GM23338 (cell line): Measurements from ENCODE around the gene MARK3. TPM values are rescaled to one million over a fixed set of nuclear protein-coding genes. Genes with fewer than 3 reads are reported as not detected.
A peak's percentile ranks its signal among the peaks of the same experiment; 100 is the strongest.

Experiments
- ATAC-seq: fragments of 200-7000 bp; cut with Tn5 transposase; 3 replicates; pipeline ENCODE4 v1.9.1; 2020
- DNase-seq: peaks from one replicate; pipeline ENCODE4 v3.0.0-alpha.2; 2015; ENCODE audit warnings: low spot score
- H2AFZ ChIP-seq: fragments of 200-600 bp; sonication (generic); 2 replicates; pipeline ENCODE4 v1.8.0; 2016; ENCODE audit warnings: antibody characterized with exemption, mild to moderate bottlenecking, moderate library complexity
- H3F3A ChIP-seq: fragments of 200-600 bp; sonication (generic); replicated peaks from 2 replicates; pipeline ENCODE4 v1.8.0; 2017; ENCODE audit warnings: antibody characterized with exemption, mixed run types, low read depth
- H3K27ac ChIP-seq: fragments of 200-600 bp; sonication (generic); 2 replicates; pipeline ENCODE4 v1.6.1; 2016; ENCODE audit warnings: low read depth
- H3K27me3 ChIP-seq: fragments of 200-600 bp; sonication (generic); 2 replicates; pipeline ENCODE4 v1.8.0; 2016; ENCODE audit warnings: mild to moderate bottlenecking, mixed run types, moderate library complexity; ENCODE audit not compliant: insufficient read depth
- H3K36me3 ChIP-seq: fragments of 200-600 bp; sonication (generic); 2 replicates; pipeline ENCODE4 v1.8.0; 2016; ENCODE audit warnings: mild to moderate bottlenecking; ENCODE audit not compliant: insufficient read depth
- H3K4me1 ChIP-seq: fragments of 200-600 bp; sonication (generic); 2 replicates; pipeline ENCODE4 v1.8.0; 2016; ENCODE audit warnings: mild to moderate bottlenecking, moderate library complexity; ENCODE audit not compliant: insufficient read depth
- H3K4me2 ChIP-seq: fragments of 200-600 bp; sonication (generic); 2 replicates; pipeline ENCODE4 v1.7.1; 2017; ENCODE audit warnings: mixed run types
- H3K4me3 ChIP-seq: fragments of 200-600 bp; sonication (generic); 2 replicates; pipeline ENCODE4 v1.6.1; 2016; ENCODE audit warnings: mixed run types
- H3K79me2 ChIP-seq: fragments of 200-600 bp; sonication (generic); replicated peaks from 2 replicates; pipeline ENCODE4 v1.8.0; 2017; ENCODE audit warnings: mild to moderate bottlenecking; ENCODE audit not compliant: insufficient read depth
- H3K9me2 ChIP-seq: fragments of 200-600 bp; sonication (generic); 2 replicates; pipeline ENCODE4 v1.8.0; 2017; ENCODE audit not compliant: insufficient read depth
- H4K20me1 ChIP-seq: fragments of 200-600 bp; sonication (generic); replicated peaks from 2 replicates; pipeline ENCODE4 v1.8.0; 2017; ENCODE audit warnings: mild to moderate bottlenecking; ENCODE audit not compliant: insufficient read depth
- H3K27ac Mint-ChIP-seq: 2 replicates; pipeline ENCODE4 v1.8.0; 2020; ENCODE audit warnings: inconsistent platforms, mild to moderate bottlenecking, moderate library complexity, mixed read lengths
- H3K27me3 Mint-ChIP-seq: 3 replicates; pipeline ENCODE4 v1.8.0; 2022; ENCODE audit warnings: low read depth, mild to moderate bottlenecking, moderate library complexity, mixed read lengths, inconsistent platforms; ENCODE audit not compliant: insufficient read depth, poor library complexity
- H3K36me3 Mint-ChIP-seq: 3 replicates; pipeline ENCODE4 v1.8.0; 2021; ENCODE audit warnings: low read depth, mild to moderate bottlenecking, inconsistent platforms, moderate library complexity, mixed read lengths
- H3K4me1 Mint-ChIP-seq: 3 replicates; pipeline ENCODE4 v1.8.0; 2020; ENCODE audit warnings: mild to moderate bottlenecking, inconsistent platforms, mixed read lengths
- H3K4me3 Mint-ChIP-seq: 3 replicates; pipeline ENCODE4 v1.8.0; 2021; ENCODE audit warnings: moderate library complexity, mild to moderate bottlenecking, inconsistent platforms, mixed read lengths
- H3K9me3 Mint-ChIP-seq: 3 replicates; pipeline ENCODE4 v1.8.0; 2020; ENCODE audit warnings: moderate library complexity, mild to moderate bottlenecking, inconsistent platforms, mixed read lengths
- CREB1 ChIP-seq: fragments of 250-450 bp; sonication (Bioruptor Pico); IDR thresholded peaks from 2 replicates; pipeline ENCODE4 v1.5.0; 2020; ENCODE audit warnings: low read depth, mild to moderate bottlenecking, moderate library complexity
- CTCF ChIP-seq, 2 experiments: fragments of 200-600 bp in 1 of 2; sonication (generic) in 1 of 2; conservative IDR thresholded peaks; 2 replicates each; pipeline versions ENCODE4 v1.5.1 to v1.6.1; 2016 to 2017; ENCODE audit warnings: antibody characterized with exemption in 2 of 2, low read depth in 2 of 2, mild to moderate bottlenecking in 2 of 2, moderate library complexity in 1 of 2
- ETS1 ChIP-seq: IDR thresholded peaks from 2 replicates; pipeline ENCODE4 v1.6.1; 2016; ENCODE audit warnings: antibody characterized with exemption
- EZH2 ChIP-seq: fragments of 200-600 bp; sonication (generic); IDR thresholded peaks from one replicate; pipeline ENCODE4 v1.8.0; 2017; ENCODE audit warnings: antibody characterized with exemption, mild to moderate bottlenecking, low read depth; ENCODE audit not compliant: unreplicated experiment
- EZH2phosphoT487 ChIP-seq: fragments of 200-600 bp; sonication (generic); IDR thresholded peaks from one replicate; pipeline ENCODE4 v1.8.1; 2018; ENCODE audit warnings: antibody characterized with exemption; ENCODE audit not compliant: unreplicated experiment
- JUNB ChIP-seq: IDR thresholded peaks from one replicate; pipeline ENCODE4 v1.6.1; 2016; ENCODE audit warnings: antibody characterized with exemption; ENCODE audit not compliant: unreplicated experiment
- NANOG ChIP-seq: IDR thresholded peaks from 2 replicates; pipeline ENCODE4 v1.6.1; 2016; ENCODE audit warnings: antibody characterized with exemption, borderline replicate concordance
- POLR2AphosphoS5 ChIP-seq: IDR thresholded peaks from 2 replicates; pipeline ENCODE4 v1.6.1; 2016; ENCODE audit warnings: antibody characterized with exemption, low read depth
- REST ChIP-seq: IDR thresholded peaks from one replicate; pipeline ENCODE4 v1.6.1; 2018; ENCODE audit warnings: antibody characterized with exemption; ENCODE audit not compliant: unreplicated experiment
- STAT1 ChIP-seq: IDR thresholded peaks from one replicate; pipeline ENCODE4 v1.6.1; 2016; ENCODE audit warnings: antibody characterized with exemption; ENCODE audit not compliant: unreplicated experiment
- ZNF114 ChIP-seq: fragments of 250-450 bp; sonication (Bioruptor Pico); IDR thresholded peaks from 2 replicates; pipeline ENCODE4 v1.5.0; 2020; ENCODE audit warnings: mild to moderate bottlenecking, moderate library complexity
- ZNF331 ChIP-seq: fragments of 250-450 bp; sonication (Bioruptor Pico); IDR thresholded peaks from 2 replicates; pipeline ENCODE4 v1.5.0; 2020; ENCODE audit warnings: low read depth, mild to moderate bottlenecking, moderate library complexity
- ZNF462 ChIP-seq: fragments of 250-450 bp; sonication (Bioruptor Pico); IDR thresholded peaks from 2 replicates; pipeline ENCODE4 v1.5.0; 2020; ENCODE audit warnings: mild to moderate bottlenecking, moderate library complexity
- polyA plus RNA-seq: library from polyadenylated mRNA; unstranded; fragments of >200 nt; fragmentation: Nextera tagmentation; extraction: Ambion mirVana; gene quantifications from 2 replicates; pipeline ENCODE4 v1.2.1, GENCODE V29; 2016
- total RNA-seq: library from RNA; depleted of rRNA; stranded (reverse); fragments of >200 nt; shearing (Covaris generic); gene quantifications from 2 replicates; pipeline ENCODE4 v1.2.3, GENCODE V29; 2014

Gene MARK3
- total and polyA plus RNA-seq, 2 experiments from 2014 or later, result 45.9 to 69.7 TPM

GRCh38 chr14:103501041-103501870 is 116.0 kb downstream of the MARK3 start:
- DNase-seq (no peak), ATAC-seq (no peak)
- H3K9me3 Mint-ChIP-seq, result no peaks in the 10 kb centered on the region
- peaks cover 5% of the 10 kb centered on the region; the same call in 1 of the 2 replicates for H3K79me2 ChIP-seq
- no peaks in the 10 kb centered on the region; the same call in 1 of the 2 replicates for H4K20me1 ChIP-seq
- H3K27me3 ChIP-seq, result no peaks in the 10 kb centered on the region
- H3K36me3 ChIP-seq, result peaks cover 21% of the 10 kb centered on the region
- H3K9me2 ChIP-seq, result no peaks in the 10 kb centered on the region
- no peak overlapping the region for H3K27ac ChIP-seq
- peaks cover 45% of the 10 kb centered on the region for H3K36me3 Mint-ChIP-seq
- TF ChIP-seq CREB1 (CRISPR knock-in tag) (no peak), REST (no peak), STAT1 (no peak), ZNF114 (CRISPR knock-in tag) (no peak), POLR2AphosphoS5 (no peak), ZNF462 (no peak), ZNF331 (CRISPR knock-in tag) (no peak), CTCF (conservative IDR thresholded peaks at IDR 0.05; ENCODE audit: low read depth in 2 of 2) (no peak), EZH2phosphoT487 (no peak), ETS1 (no peak), EZH2 (no peak), NANOG (no peak), JUNB (no peak)
- no peak overlapping the region for H3K4me2 ChIP-seq
- H3K4me3 Mint-ChIP-seq, result no peak overlapping the region; the same call in 2 of the 3 replicates
- H3K4me3 ChIP-seq, result no peak overlapping the region
- H2AFZ ChIP-seq, result no peak overlapping the region
- peak overlapping the region; percentile 36; the same call in 1 of the 2 replicates for H3K27ac Mint-ChIP-seq
- H3F3A ChIP-seq, result peaks cover 14% of the 10 kb centered on the region; the same call in 1 of the 2 replicates
- no peaks in the 10 kb centered on the region for H3K4me1 ChIP-seq
- H3K27me3 Mint-ChIP-seq, result peaks cover 3% of the 10 kb centered on the region
- peaks cover 4% of the 10 kb centered on the region; the same call in 2 of the 3 replicates for H3K4me1 Mint-ChIP-seq
